ENCODE results near the gene ADGRF4. TPM values are rescaled to one million over a fixed set of nuclear protein-coding genes. Genes with fewer than 3 reads are reported as not detected.
A peak's percentile ranks its signal among the peaks of the same experiment; 100 is the strongest.

ADGRF4 gene
- total and polyA plus RNA-seq, 9 of the 15 experiments (the other 6 are each of a cell fraction or from before 2014, with no cell fraction given) = not detected

DNA sequence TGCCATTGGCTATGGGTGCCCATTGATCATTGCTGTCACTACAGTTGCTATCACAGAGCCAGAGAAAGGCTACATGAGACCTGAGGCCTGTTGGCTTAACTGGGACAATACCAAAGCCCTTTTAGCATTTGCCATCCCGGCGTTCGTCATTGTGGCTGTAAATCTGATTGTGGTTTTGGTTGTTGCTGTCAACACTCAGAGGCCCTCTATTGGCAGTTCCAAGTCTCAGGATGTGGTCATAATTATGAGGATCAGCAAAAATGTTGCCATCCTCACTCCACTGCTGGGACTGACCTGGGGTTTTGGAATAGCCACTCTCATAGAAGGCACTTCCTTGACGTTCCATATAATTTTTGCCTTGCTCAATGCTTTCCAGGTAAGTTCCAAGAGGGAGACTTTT, 16.4 kb downstream of the ADGRF4 start (continued):
- TF ChIP-seq, protein P1, sequence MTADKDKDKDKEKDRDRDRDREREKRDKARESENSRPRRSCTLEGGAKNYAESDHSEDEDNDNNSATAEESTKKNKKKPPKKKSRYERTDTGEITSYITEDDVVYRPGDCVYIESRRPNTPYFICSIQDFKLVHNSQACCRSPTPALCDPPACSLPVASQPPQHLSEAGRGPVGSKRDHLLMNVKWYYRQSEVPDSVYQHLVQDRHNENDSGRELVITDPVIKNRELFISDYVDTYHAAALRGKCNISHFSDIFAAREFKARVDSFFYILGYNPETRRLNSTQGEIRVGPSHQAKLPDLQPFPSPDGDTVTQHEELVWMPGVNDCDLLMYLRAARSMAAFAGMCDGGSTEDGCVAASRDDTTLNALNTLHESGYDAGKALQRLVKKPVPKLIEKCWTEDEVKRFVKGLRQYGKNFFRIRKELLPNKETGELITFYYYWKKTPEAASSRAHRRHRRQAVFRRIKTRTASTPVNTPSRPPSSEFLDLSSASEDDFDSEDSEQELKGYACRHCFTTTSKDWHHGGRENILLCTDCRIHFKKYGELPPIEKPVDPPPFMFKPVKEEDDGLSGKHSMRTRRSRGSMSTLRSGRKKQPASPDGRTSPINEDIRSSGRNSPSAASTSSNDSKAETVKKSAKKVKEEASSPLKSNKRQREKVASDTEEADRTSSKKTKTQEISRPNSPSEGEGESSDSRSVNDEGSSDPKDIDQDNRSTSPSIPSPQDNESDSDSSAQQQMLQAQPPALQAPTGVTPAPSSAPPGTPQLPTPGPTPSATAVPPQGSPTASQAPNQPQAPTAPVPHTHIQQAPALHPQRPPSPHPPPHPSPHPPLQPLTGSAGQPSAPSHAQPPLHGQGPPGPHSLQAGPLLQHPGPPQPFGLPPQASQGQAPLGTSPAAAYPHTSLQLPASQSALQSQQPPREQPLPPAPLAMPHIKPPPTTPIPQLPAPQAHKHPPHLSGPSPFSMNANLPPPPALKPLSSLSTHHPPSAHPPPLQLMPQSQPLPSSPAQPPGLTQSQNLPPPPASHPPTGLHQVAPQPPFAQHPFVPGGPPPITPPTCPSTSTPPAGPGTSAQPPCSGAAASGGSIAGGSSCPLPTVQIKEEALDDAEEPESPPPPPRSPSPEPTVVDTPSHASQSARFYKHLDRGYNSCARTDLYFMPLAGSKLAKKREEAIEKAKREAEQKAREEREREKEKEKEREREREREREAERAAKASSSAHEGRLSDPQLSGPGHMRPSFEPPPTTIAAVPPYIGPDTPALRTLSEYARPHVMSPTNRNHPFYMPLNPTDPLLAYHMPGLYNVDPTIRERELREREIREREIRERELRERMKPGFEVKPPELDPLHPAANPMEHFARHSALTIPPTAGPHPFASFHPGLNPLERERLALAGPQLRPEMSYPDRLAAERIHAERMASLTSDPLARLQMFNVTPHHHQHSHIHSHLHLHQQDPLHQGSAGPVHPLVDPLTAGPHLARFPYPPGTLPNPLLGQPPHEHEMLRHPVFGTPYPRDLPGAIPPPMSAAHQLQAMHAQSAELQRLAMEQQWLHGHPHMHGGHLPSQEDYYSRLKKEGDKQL (CRISPR knock-in tag; IDR thresholded peaks at IDR 0.05; ENCODE audit: borderline replicate concordance) = no peak
- TF ChIP-seq, protein P2, sequence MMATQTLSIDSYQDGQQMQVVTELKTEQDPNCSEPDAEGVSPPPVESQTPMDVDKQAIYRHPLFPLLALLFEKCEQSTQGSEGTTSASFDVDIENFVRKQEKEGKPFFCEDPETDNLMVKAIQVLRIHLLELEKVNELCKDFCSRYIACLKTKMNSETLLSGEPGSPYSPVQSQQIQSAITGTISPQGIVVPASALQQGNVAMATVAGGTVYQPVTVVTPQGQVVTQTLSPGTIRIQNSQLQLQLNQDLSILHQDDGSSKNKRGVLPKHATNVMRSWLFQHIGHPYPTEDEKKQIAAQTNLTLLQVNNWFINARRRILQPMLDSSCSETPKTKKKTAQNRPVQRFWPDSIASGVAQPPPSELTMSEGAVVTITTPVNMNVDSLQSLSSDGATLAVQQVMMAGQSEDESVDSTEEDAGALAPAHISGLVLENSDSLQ (IDR thresholded peaks at IDR 0.05) = 0 out of 2 replicates have a peak, but pooled peaks have one; percentile 14
- TF ChIP-seq MEIS2 (IDR thresholded peaks at IDR 0.05; ENCODE audit: partially characterized antibody) (peak; percentile 80), POLR3G (IDR thresholded peaks at IDR 0.05; ENCODE audit: extremely low read depth, insufficient read length, insufficient replicate concordance) (no peak), TAF1 (IDR thresholded peaks at IDR 0.05; ENCODE audit: control insufficient read depth, extremely low read depth, insufficient read depth, low read length, severe bottlenecking) (no peak), NEUROD1 (IDR thresholded peaks at IDR 0.05; ENCODE audit: borderline replicate concordance, low read depth, low read length, partially characterized antibody) (no peak), HDGF (IDR thresholded peaks at IDR 0.05) (no peak), SNRNP70 (optimal IDR thresholded peaks at IDR 0.05; ENCODE audit: low read depth, low read length) (no peak), CTCFL (IDR thresholded peaks at IDR 0.05; ENCODE audit: borderline replicate concordance, insufficient read depth, low read depth, low read length, poor library complexity, severe bottlenecking) (no peak), ZFP36 (IDR thresholded peaks at IDR 0.05; ENCODE audit: low read depth, low read length, partially characterized antibody) (no peak), PML (IDR thresholded peaks at IDR 0.05; ENCODE audit: low read length) (no peak), CREM (IDR thresholded peaks at IDR 0.05; ENCODE audit: low read depth) (0 out of 2 replicates have a peak, but pooled peaks have one; percentile 15), C11orf30 (IDR thresholded peaks at IDR 0.05; ENCODE audit: low read depth) (peak; percentile 64), TEAD2 (tag; IDR thresholded peaks at IDR 0.05) (no peak), PHF20 (IDR thresholded peaks at IDR 0.05; ENCODE audit: partially characterized antibody) (no peak), ZNF217 (CRISPR knock-in tag; IDR thresholded peaks at IDR 0.05) (no peak), HINFP (tag; conservative IDR thresholded peaks at IDR 0.05; ENCODE audit: low read depth) (no peak), NR3C1 (CRISPR knock-in tag; IDR thresholded peaks at IDR 0.05) (no peak), ZNF263 (CRISPR knock-in tag; IDR thresholded peaks at IDR 0.05; ENCODE audit: borderline replicate concordance) (no peak), TRIM28 (IDR thresholded peaks at IDR 0.05) (no peak)

Data from K562 (cell line).